DND-41 (cell line): ENCODE results near the gene TUBB.

Experiments
- CTCF ChIP-seq: IDR thresholded peaks from 2 replicates; pipeline ENCODE4 v1.5.1; 2012; ENCODE audit warnings: borderline replicate concordance, low read length, moderate library complexity, mild to moderate bottlenecking; ENCODE audit not compliant: poor library complexity, severe bottlenecking; ENCODE audit errors: extremely low read depth
- EZH2 ChIP-seq: IDR thresholded peaks from 3 replicates; pipeline ENCODE4 v1.6.1; 2012; ENCODE audit warnings: borderline replicate concordance, low read depth, mild to moderate bottlenecking, moderate library complexity, low read length, inconsistent platforms; ENCODE audit not compliant: severe bottlenecking

- no peak for TF ChIP-seq CTCF
- TF ChIP-seq EZH2, result no peak
Measured at GRCh38 chr6:30712441-30712945, 7.7 kb upstream of the TUBB start.
